UCSD-AML1 (cell line): ENCODE data around the gene GNG12.
A peak's percentile ranks its signal among the peaks of the same experiment; 100 is the strongest.

Source experiments
- DNase-seq: peaks from one replicate; lab custom pipeline; 2025; ENCODE audit not compliant: unreplicated experiment; lab: John Stamatoyannopoulos, UW

GNG12 gene

GRCh38 chr1:67759066-67759465 is 74.2 kb downstream of the GNG12 start:
- DNase-seq: no peak

DNA sequence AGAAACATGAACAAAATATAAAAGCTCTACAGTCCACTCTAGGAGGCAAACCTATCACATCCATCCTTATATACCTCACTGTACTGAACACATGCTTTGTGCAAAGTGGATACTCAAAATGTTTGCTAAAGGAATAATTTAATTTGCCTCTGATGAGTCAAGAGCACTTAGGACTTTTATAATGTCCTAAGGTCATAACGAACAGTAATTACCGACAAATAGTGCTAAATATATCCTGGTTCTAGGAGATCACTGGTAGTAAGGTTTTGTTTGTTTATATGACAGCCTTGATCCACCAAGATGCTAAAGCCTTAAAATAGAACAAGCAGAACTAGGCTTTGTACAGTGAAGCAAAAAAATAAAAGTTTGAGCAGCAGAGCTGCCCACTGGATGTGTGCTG is 77.6 kb downstream of the GNG12 start:
- DNase-seq: no peak

GRCh38 chr1:67755160-67755559 is 78.1 kb downstream of the GNG12 start:
- no peak for DNase-seq

DNA sequence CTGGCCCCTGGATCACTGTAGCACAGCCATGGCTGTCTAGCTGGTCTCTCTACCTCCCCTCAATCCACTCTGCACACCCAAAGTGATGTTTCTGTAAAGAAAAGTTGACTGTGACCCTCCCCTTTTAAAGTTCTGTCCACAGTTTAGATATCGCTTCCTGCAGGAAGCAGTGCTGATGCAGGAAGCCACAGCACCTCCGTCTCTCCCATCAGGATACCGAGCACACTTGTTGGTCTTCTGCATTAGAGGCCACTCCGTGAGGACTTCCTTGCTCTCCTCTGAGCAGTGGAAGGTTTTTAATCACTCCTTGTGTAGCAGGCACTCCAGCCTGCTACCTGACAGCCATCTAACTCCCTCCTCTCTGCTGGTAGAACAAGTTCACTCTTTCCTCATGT is 78.7 kb downstream of the GNG12 start:
- DNase-seq: peak; percentile 64

DNA sequence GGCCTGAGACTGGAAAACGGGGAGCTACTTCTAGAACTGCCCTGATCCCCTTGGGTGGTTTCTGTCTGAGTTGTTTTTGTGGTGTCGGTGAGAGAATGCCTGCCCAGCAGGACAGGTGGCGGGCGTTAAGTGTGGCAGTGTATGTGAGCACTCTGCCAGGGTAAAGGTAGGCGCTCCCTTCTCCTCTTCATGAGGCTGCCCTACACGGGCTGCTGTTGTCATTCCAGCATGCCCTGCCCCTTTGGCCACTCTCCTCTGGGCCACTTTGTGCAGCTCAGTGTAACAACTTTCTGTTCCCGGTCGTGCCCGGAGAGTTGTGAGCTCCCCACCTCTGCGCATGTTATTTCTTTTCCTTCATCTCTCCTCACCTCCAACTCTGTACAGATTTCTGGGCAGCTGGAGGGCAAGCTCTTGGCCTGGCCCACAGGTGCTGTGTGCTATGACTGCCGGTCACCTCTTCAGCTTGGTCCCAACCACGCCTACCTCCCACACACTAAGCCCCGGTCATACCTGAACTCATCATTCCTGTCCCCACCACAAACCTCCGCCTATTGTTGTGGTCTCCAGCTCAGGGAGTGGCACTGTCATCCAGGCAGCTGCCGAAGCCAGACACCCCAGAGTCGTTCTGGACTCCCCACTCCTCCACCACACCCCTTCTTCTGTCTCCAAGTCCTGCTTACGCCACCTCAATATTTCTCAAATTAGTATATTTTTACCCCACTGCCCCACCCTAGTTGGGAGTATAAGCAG is 79.3 kb downstream of the GNG12 start:
- no peak for DNase-seq

DNA sequence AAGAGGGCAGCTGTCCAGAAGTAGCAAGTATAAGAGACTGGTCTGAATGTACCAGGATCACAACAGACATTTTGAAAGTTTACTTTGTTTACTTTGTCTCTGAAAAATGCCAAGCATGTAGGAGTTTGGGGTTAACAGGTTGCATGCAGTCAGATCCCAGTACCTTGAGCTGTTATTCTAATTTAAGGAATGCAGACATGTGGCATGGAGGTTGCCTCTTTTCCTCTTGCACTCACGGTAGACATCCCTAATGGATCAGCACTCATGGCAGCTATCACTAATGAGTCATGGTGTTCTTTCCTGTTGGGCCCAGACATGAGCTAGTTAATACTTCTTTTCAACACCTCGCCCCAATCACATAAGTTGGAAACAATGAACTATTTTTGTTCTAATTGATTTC is 81.0 kb downstream of the GNG12 start:
- DNase-seq: no peak

DNA sequence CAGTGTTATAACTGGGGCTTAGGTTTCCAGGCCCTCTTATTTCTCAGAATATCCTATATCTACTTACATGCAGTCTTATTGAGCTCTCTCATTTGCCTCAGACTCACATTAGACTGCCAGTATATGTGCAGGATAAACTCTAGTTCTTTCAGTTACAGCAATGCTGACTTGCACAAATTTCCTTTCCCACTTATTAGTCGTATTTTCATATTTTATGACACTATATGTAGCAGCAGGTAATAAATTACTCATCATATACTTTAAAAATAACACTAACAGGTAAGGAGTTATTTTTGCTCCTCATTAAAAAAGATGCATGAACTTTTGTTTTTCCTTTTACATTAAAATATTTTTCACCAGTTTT is 82.6 kb downstream of the GNG12 start:
- no peak for DNase-seq

DNA sequence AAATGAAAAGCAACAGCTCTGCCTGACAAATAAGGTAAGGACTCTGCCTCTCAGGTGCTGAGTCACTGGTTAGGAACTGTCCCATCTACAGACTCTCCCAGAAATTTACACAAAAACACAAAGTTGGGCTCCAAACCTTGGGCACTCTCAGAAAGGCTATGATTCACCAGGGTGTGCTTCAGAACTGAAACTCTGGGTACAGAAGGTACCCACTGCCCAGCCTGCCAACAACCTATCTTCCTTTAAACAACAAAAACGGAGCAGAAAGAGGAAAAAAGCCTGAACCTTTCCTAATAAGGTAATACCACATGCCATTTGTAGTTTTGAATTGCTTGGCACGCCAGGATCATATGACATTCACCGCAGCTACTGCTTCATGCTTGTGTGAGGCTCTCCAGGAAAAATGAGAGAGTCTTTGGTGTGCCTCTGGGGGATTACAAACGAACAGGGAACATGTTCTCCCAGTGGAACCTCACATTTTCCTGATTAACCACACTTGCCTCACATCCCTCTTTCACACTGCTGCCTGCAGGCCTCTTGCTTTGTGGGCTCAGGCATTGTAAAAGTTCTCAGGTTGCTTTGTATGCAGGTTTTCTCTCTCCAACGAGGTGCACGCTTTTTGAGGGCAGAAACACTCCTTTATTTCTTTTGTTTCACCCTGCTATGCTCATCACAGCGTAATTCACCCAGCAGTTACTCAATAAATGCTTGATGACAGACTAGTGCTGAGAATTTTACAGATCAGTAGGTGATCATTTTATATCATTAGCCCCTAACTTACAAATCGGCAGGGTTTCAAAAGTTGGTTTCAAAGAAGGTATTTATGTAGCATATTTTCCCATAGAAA is 83.2 kb downstream of the GNG12 start:
- peak; percentile 26 for DNase-seq

GRCh38 chr1:67749263-67749843 is 83.9 kb downstream of the GNG12 start:
- DNase-seq: no peak

GRCh38 chr1:67748630-67749029 is 84.6 kb downstream of the GNG12 start:
- no peak for DNase-seq

DNA sequence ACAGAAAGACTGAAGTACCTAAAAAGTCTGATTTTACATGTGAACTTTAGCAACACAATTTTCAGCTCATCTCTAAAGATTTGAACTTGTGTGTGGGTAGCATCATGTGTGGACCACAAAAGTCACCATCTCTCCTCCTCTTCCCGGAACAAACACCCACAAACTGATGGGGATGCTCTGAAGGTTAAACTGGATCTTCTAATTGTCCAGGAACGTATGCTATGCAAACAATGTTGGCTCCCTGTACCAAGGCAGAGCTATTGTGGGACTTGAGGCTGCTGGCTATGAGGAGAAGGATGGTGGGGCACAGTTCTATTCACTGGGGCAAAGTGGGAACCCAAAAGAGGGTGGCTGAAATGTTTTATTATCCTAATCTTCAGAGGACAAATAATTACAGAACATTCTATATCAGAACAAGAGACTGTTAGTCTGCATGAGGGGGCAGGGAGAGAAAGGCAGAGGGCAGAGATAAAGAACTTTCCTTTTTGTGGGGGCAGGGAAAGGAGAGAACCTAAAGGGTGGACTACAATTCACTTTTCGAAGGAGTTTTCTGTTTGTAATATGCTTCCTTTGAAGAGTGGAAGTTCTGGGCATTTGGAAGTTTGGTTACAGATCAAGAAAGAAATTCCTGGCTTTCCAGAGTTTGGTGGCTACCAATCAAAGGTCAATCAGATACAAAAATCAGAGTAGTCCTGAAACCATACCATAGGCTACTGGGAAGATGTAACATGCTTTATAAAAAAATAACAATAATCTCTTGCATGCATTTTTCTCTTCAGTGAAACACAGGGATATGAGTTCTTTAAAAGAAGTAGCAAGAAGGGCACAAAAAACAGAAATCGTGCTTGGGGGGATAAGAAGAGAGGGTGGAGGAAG is 85.4 kb downstream of the GNG12 start:
- no peak for DNase-seq

DNA sequence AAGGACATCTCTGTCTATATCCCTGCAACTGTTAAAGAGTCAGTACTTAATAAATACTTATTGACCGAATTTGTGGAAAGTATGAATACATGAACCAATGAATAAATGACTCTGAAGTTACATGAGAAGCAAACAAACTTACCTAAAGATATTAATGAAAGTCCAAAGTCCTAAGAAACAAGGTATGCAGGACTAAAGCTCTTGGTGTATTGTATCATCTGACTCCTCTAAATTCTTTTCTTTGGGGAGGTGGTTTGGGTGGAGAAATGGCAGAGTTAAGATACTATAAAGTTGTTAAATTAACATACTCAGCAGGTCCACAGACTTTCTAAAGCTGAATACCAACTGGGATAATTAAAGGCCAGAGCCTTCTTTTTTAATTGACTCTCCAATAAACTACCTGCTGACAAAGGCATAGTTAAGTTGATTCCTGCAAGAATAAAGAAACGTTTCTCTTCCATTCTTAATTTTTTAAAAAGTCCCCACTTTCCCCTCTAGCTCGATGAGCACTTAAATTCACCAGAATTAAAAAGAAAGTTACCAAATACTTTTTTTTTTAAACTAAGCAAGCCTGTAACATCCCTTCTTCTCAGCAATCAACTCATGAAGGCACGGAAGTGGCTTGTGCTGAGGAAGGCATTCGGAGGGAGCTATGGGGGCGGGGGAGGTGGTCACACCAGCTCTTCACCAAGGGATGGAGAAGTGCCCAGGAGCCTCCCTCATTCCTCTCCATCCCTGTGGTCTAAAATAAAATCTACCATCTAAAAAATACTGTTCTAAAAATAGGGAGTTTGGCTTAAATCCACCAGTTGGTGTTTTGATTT is 87.2 kb downstream of the GNG12 start:
- DNase-seq: peak; percentile 61

- DNase-seq: no peak
Observed at GRCh38 chr1:67743072-67743725, 90.1 kb downstream of the GNG12 start.

- DNase-seq: no peak
Observed at GRCh38 chr1:67741736-67742135, 91.5 kb downstream of the GNG12 start.

DNA sequence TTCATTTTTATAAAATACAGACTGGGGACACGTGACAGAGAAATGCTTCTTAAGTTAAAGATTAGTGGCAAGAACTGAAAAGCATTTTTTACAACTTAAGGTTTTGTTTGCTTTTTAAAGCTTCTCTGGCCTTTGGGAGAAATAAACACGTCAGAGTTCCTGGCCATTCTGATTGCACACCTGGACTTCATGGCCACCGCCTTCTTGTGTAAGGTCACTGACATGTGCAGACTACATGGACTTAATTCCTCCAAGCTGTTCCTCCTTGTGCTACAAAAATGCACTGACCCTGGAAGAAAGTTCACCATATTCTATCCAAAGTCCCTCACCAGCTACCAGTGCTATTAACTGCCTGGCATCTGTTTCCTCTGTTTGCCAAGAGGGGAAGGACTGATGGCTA is 92.1 kb downstream of the GNG12 start:
- no peak for DNase-seq

DNA sequence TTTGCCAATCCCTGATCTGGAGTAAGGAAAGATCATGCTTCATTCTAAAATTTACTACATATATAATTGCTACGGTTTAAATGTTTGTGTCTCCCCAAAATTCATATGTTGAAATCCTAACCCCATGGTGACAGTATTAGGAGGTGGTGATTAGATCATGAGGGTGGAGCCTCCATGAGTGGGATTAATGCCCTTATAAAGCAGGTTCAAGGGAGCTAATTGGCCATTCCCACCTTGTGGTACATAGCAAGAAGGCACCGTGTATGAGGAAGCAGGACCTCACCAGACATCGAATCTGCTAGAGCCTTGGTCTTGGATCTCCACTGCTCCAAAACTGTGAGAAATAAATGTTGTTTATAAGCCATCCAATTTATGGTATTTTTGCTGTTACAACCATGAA is 92.7 kb downstream of the GNG12 start:
- no peak for DNase-seq

GRCh38 chr1:67739361-67739760 is 93.9 kb downstream of the GNG12 start:
- no peak for DNase-seq

DNA sequence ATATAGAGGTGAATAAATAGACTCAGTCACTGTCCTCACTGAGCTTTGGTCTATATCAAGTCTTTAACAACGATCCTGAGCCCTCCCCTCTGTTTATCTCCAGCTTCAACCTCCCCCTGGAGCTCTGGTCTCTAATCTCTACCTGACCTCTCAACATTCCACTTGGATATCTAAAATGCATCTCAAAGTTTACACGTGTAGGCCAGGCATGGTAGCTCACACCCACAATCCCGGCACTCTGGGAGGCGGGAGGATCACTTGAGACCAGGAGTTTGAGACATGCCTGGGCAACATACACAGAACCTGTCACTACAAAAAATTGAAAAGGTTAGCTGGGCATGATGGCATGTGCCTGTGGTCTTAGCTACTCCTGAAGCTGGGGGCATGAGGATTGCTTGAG is 94.9 kb downstream of the GNG12 start:
- no peak for DNase-seq

GRCh38 chr1:67737875-67738274 is 95.4 kb downstream of the GNG12 start:
- no peak for DNase-seq

DNA sequence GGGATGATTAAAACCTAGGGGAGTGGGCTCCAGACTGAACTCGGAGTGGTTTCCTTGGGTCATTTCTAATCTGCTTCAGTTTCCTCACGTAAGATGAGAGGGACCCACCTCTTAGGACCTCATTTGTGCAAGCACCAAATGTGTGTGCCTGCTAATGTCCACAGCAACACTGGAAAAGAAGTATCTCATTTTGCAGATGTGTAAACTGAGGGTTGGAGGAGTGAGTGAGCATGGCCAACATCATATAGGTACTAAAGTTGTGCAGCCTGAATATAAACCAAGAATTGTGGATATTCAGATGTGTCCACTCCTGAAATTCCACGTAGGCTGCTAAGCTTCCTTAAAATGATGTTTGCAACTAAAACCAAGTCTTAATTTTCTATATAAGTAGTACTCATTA is 96.5 kb downstream of the GNG12 start:
- DNase-seq: no peak
